Adrenal gland (tissue), 12 donors: ENCODE data around the gene MADCAM1. TPM values are rescaled to one million over a fixed set of nuclear protein-coding genes. Genes with fewer than 3 reads are reported as not detected.

Experiments used
- DNase-seq, 7 donors: peaks; one replicate each; pipeline ENCODE4 v3.0.0-alpha.2; 2019 to 2020
- H3K27ac ChIP-seq, 5 donors: fragments of 200-600 bp; sonication (generic) in 4 of 5; 1 replicate in 3 of 5; 2 replicates in 2 of 5; pipeline versions ENCODE4 v1.5.1 to v1.8.0; 2016 to 2020; ENCODE audit warnings: mild to moderate bottlenecking in 1 of 5
- H3K27me3 ChIP-seq: fragments of 200-600 bp; 2 replicates; pipeline ENCODE4 v1.8.0; 2021
- H3K36me3 ChIP-seq, 2 donors: fragments of 200-600 bp; replicated peaks in 1 of 2; 1 replicate in 1 of 2; 2 replicates in 1 of 2; pipeline versions ENCODE4 v1.5.1 to v1.8.0; 2018 to 2022
- H3K4me1 ChIP-seq, 2 donors: fragments of 200-600 bp; replicated peaks in 1 of 2; 1 replicate in 1 of 2; 2 replicates in 1 of 2; pipeline versions ENCODE4 v1.5.1 to v1.8.0; 2018 to 2021
- H3K4me3 ChIP-seq, 4 donors: fragments of 200-600 bp; sonication (generic) in 3 of 4; one replicate each; pipeline ENCODE4 v1.5.1; 2016 to 2018
- H3K9me3 ChIP-seq, 3 donors: fragments of 200-600 bp; sonication (generic) in 1 of 3; replicated peaks in 1 of 3; 1 replicate in 2 of 3; 2 replicates in 1 of 3; pipeline versions ENCODE4 v1.5.1 to v1.8.0; 2016 to 2021
- CTCF ChIP-seq, 6 experiments: fragments of 450-650 bp in 4 of 6; fragments of 200-600 bp in 2 of 6; sonication (generic) in 1 of 6; IDR thresholded peaks; 1 replicate in 5 of 6; 2 replicates in 1 of 6; pipeline versions ENCODE4 v1.5.1 to v1.8.0; 2016 to 2021; ENCODE audit warnings: antibody characterized with exemption in 6 of 6, mild to moderate bottlenecking in 2 of 6, moderate library complexity in 1 of 6
- POLR2A ChIP-seq, 2 donors: fragments of 450-650 bp; IDR thresholded peaks; one replicate each; pipeline ENCODE4 v1.6.1; 2017; ENCODE audit warnings: antibody characterized with exemption in 2 of 2, mild to moderate bottlenecking in 2 of 2, moderate library complexity in 1 of 2
- WGBS, 4 donors: extraction: QIAGEN DNeasy Blood & Tissue Kit in 2 of 4; methylation state at CpG; one replicate each; pipeline versions ENCODE4 v1.1.5 to v1.1.7; 2013 to 2017; 5-methylcytosine and 5-hydroxymethylcytosine counted together
- intact Hi-C, 2 donors: fragments of 100-400 bp; cut with DNase I; formaldehyde crosslinking; loops; one replicate each; pipeline versions ENCODE4 v1.14.1 to v1.15.0; 2022 to 2023
- polyA plus RNA-seq, 3 donors: library from polyadenylated mRNA; stranded (reverse); fragments of 200-250 nt in 2 of 3; fragments of 350-450 nt in 1 of 3; fragmentation: Illumina TruSeq in 1 of 3; extraction: RNeasy Lipid Tissue Mini Kit (QIAGEN cat#74804) in 1 of 3; gene quantifications; one replicate each; pipeline ENCODE4 v1.2.3, GENCODE V29; 2013 to 2014
- total RNA-seq, 9 donors: library from RNA; depleted of rRNA in 4 of 9; stranded (reverse); fragments of >200 nt in 4 of 9; fragments of 120-200 nt in 1 of 9; fragmentation: NEBNext Ultra II Directional in 1 of 9; extraction: Animal tissue kit (Norgen Biotek cat#: 25700) in 1 of 9; gene quantifications; one replicate each; pipeline versions ENCODE4 v1.1.0 to v1.2.4, GENCODE V29; 2013 to 2023
- donor health status: healthy with polysubstance abuse.
- donor health status: Bipolar disorder and iron deficiency.
- donor health status: DM: yes; HTN: yes; CAD: no.
- donor health status: DM: no; HTN: no; CAD: no.
- donor health status: DM: no; HTN: no; CAD: no.
- donor health status: DM: yes; HTN: yes; CAD: no.

Gene MADCAM1
- total and polyA plus RNA-seq, 12 donors: 0.14 to 4.8 (median 0.92) TPM; not detected in 2

GRCh38 chr19:530134-531008 is 34.1 kb downstream of the MADCAM1 start:
- DNase-seq: no peak
- TF ChIP-seq CTCF (IDR thresholded peaks at IDR 0.05) (no peak), POLR2A (IDR thresholded peaks at IDR 0.05) (no peak)
- 63 to 65% (median 64%) methylated on average over 31 to 38 of the region's 38 CpGs for WGBS, 4 donors
- peaks cover 0 to 4% of the 10 kb centered on the region in 2 donors for H3K36me3 ChIP-seq
- H3K27ac ChIP-seq: peak overlapping the region in 3 of 5 donors; percentile 82 to 97 (median 93)
- H3K9me3 ChIP-seq: no peaks in the 10 kb centered on the region
- intact Hi-C loops: loop anchor here in 1 of 2 donors (5.0 kb wide), 1 partner anchor 37 kb away; no protein-coding TSS in a partner anchor
- no peaks in the 10 kb centered on the region for H3K27me3 ChIP-seq
- H3K4me3 ChIP-seq: peak overlapping the region in 2 of 4 donors; percentile 93 to 100
- peaks cover 13 to 14% of the 10 kb centered on the region in 2 donors for H3K4me1 ChIP-seq

GRCh38 chr19:531009-531752 is 34.9 kb downstream of the MADCAM1 start:
- peak; percentile 78 to 91 (median 84) for DNase-seq
- Histone ChIP-seq H3K4me3 (peak overlapping the region; percentile 16 to 100 (median 83)), H3K9me3 (no peaks in the 10 kb centered on the region), H3K27me3 (no peaks in the 10 kb centered on the region), H3K4me1 (peaks cover 13 to 14% of the 10 kb centered on the region in 2 donors), H3K27ac (peak overlapping the region; percentile 79 to 97 (median 87)), H3K36me3 (peaks cover 0 to 12% of the 10 kb centered on the region in 2 donors)
- TF ChIP-seq POLR2A (IDR thresholded peaks at IDR 0.05) (no peak), CTCF (IDR thresholded peaks at IDR 0.05) (peak in 1 of 6 experiments; percentile 26)
- intact Hi-C loops: loop anchor here in 1 of 2 donors (5.0 kb wide), 1 partner anchor 36 kb away; no protein-coding TSS in a partner anchor
- 0% methylated on average over 6 to 102 of the region's 103 CpGs for WGBS, 4 donors

GRCh38 chr19:531753-532560 is 35.7 kb downstream of the MADCAM1 start, which contains the start of gene CDC34:
Gene CDC34 (plus strand): TSS chr19:531760. CDS start chr19:531932, 172 bp downstream.
- Histone ChIP-seq H3K9me3 (no peaks in the 10 kb centered on the region), H3K27ac (peak within 1 kb of the TSS; percentile 79 to 97 (median 89)), H3K4me3 (peak within 1 kb of the TSS; percentile 34 to 100 (median 83)), H3K4me1 (peaks cover 13 to 14% of the 10 kb centered on the region in 2 donors), H3K27me3 (no peaks in the 10 kb centered on the region), H3K36me3 (peaks cover 0 to 19% of the 10 kb centered on the region in 2 donors)
- intact Hi-C loops: loop anchor here in 1 of 2 donors (5.0 kb wide), 1 partner anchor 35 kb away; no protein-coding TSS in a partner anchor
- WGBS, 4 donors: 0 to 1% (median 1%) methylated on average over 6 to 75 of the region's 84 CpGs
- TF ChIP-seq POLR2A (IDR thresholded peaks at IDR 0.05) (peak; percentile 75 to 94), CTCF (IDR thresholded peaks at IDR 0.05) (no peak)
- DNase-seq: peak in 1 of 7 donors; percentile 32
